GM12878 (cell line): ENCODE measurements around the gene LYPD4. TPM values are rescaled to one million over a fixed set of nuclear protein-coding genes. Genes with fewer than 3 reads are reported as not detected.
A peak's percentile ranks its signal among the peaks of the same experiment; 100 is the strongest.

Source experiments
- CBFB ChIP-seq: IDR thresholded peaks from 2 replicates; pipeline ENCODE4 v1.6.1; 2016; ENCODE audit warnings: antibody characterized with exemption, low read depth
- CHD1 ChIP-seq: IDR thresholded peaks from 2 replicates; pipeline ENCODE4 v1.6.1; 2012; ENCODE audit warnings: low read depth, low read length, improper control_type of control experiment
- EGR1 ChIP-seq, 2 experiments: IDR thresholded peaks; 1 replicate in 1 of 2; 2 replicates in 1 of 2; pipeline ENCODE4 v1.6.1; 2011 to 2012; ENCODE audit warnings: low read depth in 2 of 2, low read length in 2 of 2, borderline replicate concordance in 1 of 2, mild to moderate bottlenecking in 1 of 2, moderate library complexity in 1 of 2
- FOXM1 ChIP-seq: IDR thresholded peaks from 2 replicates; pipeline ENCODE4 v1.6.1; 2012; ENCODE audit warnings: low read depth, mild to moderate bottlenecking, inconsistent platforms, low read length, moderate library complexity
- HDAC2 ChIP-seq: fragments of 200-600 bp; sonication (generic); IDR thresholded peaks from 2 replicates; pipeline ENCODE4 v1.6.1; 2017
- HDAC6 ChIP-seq: fragments of 200-600 bp; sonication (generic); IDR thresholded peaks from one replicate; pipeline ENCODE4 v1.8.0; 2017; ENCODE audit warnings: antibody characterized with exemption; ENCODE audit not compliant: unreplicated experiment
- HDGF ChIP-seq: fragments of 450-650 bp; IDR thresholded peaks from 2 replicates; pipeline ENCODE4 v1.6.1; 2016; ENCODE audit warnings: antibody characterized with exemption
- KDM1A ChIP-seq: fragments of 200-600 bp; sonication (generic); IDR thresholded peaks from 2 replicates; pipeline ENCODE4 v1.6.1; 2016; ENCODE audit warnings: borderline replicate concordance
- NBN ChIP-seq: fragments of 450-650 bp; IDR thresholded peaks from 2 replicates; pipeline ENCODE4 v1.6.1; 2016
- NFYB ChIP-seq: IDR thresholded peaks from 2 replicates; pipeline ENCODE4 v1.6.1; 2011; ENCODE audit warnings: low read depth, mild to moderate bottlenecking, low read length, improper control_type of control experiment, moderate library complexity; ENCODE audit not compliant: insufficient read depth
- POLR2A ChIP-seq: IDR thresholded peaks from 2 replicates; pipeline ENCODE4 v1.6.1; 2011; ENCODE audit warnings: low read depth, mild to moderate bottlenecking, low read length
- POLR2AphosphoS2 ChIP-seq: IDR thresholded peaks from 2 replicates; pipeline ENCODE4 v1.6.1; 2011; ENCODE audit warnings: low read depth, mild to moderate bottlenecking, low read length, improper control_type of control experiment, moderate library complexity
- SREBF2 ChIP-seq: IDR thresholded peaks from 2 replicates; pipeline ENCODE4 v1.6.1; 2012; ENCODE audit warnings: mild to moderate bottlenecking, low read length
- SUPT20H ChIP-seq: IDR thresholded peaks from 2 replicates; pipeline ENCODE4 v1.6.1; 2011; ENCODE audit warnings: low read depth, mild to moderate bottlenecking, low read length, moderate library complexity, borderline replicate concordance; ENCODE audit not compliant: control insufficient read depth
- TARDBP ChIP-seq: IDR thresholded peaks from 2 replicates; pipeline ENCODE4 v1.6.1; 2016; ENCODE audit warnings: borderline replicate concordance
- TBL1XR1 ChIP-seq: IDR thresholded peaks from 2 replicates; pipeline ENCODE4 v1.6.1; 2012; ENCODE audit warnings: low read depth, low read length, improper control_type of control experiment
- YY1 ChIP-seq: IDR thresholded peaks from 2 replicates; pipeline ENCODE4 v1.6.1; 2011; ENCODE audit warnings: low read depth, mild to moderate bottlenecking, low read length
- polyA plus RNA-seq, 11 experiments: library from polyadenylated mRNA; depleted of rRNA in 4 of 11; unstranded in 6 of 11; stranded (reverse) in 5 of 11; fragments of >200 nt; fragmentation: Nextera tagmentation in 4 of 11; fragmentation: Illumina TruSeq in 1 of 11; extraction: Ambion mirVana in 4 of 11; extraction: Trizol in 1 of 11; gene quantifications; 1 replicate in 1 of 11; 2 replicates in 10 of 11; pipeline versions ENCODE4 v1.2.1 to v1.2.3, GENCODE V29; 2011 to 2016; ENCODE audit warnings: inconsistent platforms in 2 of 11, missing spikeins in 2 of 11, low read depth in 1 of 11
- total RNA-seq, 4 experiments: library from RNA; depleted of rRNA in 3 of 4; stranded (reverse); fragments of >200 nt in 3 of 4; fragmentation: Illumina TruSeq in 1 of 4; extraction: Trizol in 1 of 4; gene quantifications; 2 replicates each; pipeline versions ENCODE4 v1.2.1 to v1.2.3, GENCODE V29; 2013 to 2021
- TF ChIP-seq, protein P1 (sequence below): fragments of 450-650 bp; formaldehyde crosslinking; IDR thresholded peaks from 2 replicates; pipeline ENCODE4 v1.4.0; 2020; ENCODE audit warnings: mild to moderate bottlenecking, moderate library complexity
- TF ChIP-seq, protein P2 (sequence below): IDR thresholded peaks from 2 replicates; pipeline ENCODE4 v1.6.1; 2011; ENCODE audit warnings: borderline replicate concordance, low read depth, mild to moderate bottlenecking, moderate library complexity, low read length; ENCODE audit not compliant: insufficient read depth, poor library complexity, severe bottlenecking
- TF ChIP-seq, protein P3 (sequence below): fragments of 450-650 bp; IDR thresholded peaks from 2 replicates; pipeline ENCODE4 v1.6.1; 2017; ENCODE audit warnings: mild to moderate bottlenecking, moderate library complexity

Gene LYPD4
- total and polyA plus RNA-seq, 10 of the 15 experiments (the other 5 are each of a cell fraction or from before 2014, with no cell fraction given), result not detected

DNA sequence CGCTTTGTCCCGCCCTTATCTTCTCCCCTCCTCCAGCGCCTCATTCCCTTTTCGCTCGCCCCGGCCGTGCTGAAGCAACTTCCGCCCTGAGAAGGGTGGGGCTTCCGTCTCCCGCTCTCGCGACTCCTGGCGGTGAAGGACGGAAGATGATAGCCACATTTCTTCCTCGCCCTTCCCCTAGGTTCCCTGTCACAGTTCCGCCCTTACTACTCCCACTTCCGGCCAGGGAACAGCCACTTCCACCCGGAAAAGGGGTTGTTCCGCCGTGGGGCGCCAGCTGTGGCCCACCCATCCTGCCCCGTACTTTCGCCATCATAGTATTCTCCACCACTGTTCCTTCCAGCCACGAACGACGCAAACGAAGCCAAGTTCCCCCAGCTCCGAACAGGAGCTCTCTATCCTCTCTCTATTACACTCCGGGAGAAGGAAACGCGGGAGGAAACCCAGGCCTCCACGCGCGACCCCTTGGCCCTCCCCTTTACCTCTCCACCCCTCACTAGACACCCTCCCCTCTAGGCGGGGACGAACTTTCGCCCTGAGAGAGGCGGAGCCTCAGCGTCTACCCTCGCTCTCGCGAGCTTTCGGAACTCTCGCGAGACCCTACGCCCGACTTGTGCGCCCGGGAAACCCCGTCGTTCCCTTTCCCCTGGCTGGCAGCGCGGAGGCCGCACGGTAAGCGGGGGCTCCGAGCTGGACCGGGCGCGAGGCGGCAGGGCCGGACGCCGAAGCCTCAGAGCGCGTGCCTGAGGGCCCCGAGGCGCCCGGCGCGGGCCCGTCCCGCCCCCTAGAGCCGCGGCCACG, 15.3 kb upstream of the LYPD4 start, which contains the start of gene RPS19 (continued):
- TF ChIP-seq, protein P1, sequence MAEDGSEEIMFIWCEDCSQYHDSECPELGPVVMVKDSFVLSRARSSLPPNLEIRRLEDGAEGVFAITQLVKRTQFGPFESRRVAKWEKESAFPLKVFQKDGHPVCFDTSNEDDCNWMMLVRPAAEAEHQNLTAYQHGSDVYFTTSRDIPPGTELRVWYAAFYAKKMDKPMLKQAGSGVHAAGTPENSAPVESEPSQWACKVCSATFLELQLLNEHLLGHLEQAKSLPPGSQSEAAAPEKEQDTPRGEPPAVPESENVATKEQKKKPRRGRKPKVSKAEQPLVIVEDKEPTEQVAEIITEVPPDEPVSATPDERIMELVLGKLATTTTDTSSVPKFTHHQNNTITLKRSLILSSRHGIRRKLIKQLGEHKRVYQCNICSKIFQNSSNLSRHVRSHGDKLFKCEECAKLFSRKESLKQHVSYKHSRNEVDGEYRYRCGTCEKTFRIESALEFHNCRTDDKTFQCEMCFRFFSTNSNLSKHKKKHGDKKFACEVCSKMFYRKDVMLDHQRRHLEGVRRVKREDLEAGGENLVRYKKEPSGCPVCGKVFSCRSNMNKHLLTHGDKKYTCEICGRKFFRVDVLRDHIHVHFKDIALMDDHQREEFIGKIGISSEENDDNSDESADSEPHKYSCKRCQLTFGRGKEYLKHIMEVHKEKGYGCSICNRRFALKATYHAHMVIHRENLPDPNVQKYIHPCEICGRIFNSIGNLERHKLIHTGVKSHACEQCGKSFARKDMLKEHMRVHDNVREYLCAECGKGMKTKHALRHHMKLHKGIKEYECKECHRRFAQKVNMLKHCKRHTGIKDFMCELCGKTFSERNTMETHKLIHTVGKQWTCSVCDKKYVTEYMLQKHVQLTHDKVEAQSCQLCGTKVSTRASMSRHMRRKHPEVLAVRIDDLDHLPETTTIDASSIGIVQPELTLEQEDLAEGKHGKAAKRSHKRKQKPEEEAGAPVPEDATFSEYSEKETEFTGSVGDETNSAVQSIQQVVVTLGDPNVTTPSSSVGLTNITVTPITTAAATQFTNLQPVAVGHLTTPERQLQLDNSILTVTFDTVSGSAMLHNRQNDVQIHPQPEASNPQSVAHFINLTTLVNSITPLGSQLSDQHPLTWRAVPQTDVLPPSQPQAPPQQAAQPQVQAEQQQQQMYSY, result no peak
- TF ChIP-seq EGR1 (IDR thresholded peaks at IDR 0.05; ENCODE audit: borderline replicate concordance in 1 of 2, low read depth in 2 of 2, low read length in 2 of 2) (peak in 1 of 2 experiments; percentile 91; a peak in 2 of 3 replicates), HDGF (peak; percentile 97; the same call in 1 of the 2 replicates), YY1 (peak; percentile 85), SUPT20H (no peak), HDAC6 (no peak), NFYB (no peak), CBFB (peak; percentile 99), POLR2AphosphoS2 (peak; percentile 84), NBN (peak; percentile 100), POLR2A (peak; percentile 99), SREBF2 (no peak), HDAC2 (no peak), CHD1 (no peak; the same call in 1 of the 2 replicates), FOXM1 (peak; percentile 30; the same call in 1 of the 2 replicates), TARDBP (peak; percentile 92), TBL1XR1 (peak; percentile 46; the same call in 1 of the 2 replicates), KDM1A (no peak)
- TF ChIP-seq, protein P2, sequence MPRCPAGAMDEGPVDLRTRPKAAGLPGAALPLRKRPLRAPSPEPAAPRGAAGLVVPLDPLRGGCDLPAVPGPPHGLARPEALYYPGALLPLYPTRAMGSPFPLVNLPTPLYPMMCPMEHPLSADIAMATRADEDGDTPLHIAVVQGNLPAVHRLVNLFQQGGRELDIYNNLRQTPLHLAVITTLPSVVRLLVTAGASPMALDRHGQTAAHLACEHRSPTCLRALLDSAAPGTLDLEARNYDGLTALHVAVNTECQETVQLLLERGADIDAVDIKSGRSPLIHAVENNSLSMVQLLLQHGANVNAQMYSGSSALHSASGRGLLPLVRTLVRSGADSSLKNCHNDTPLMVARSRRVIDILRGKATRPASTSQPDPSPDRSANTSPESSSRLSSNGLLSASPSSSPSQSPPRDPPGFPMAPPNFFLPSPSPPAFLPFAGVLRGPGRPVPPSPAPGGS, result no peak
- TF ChIP-seq, protein P3, sequence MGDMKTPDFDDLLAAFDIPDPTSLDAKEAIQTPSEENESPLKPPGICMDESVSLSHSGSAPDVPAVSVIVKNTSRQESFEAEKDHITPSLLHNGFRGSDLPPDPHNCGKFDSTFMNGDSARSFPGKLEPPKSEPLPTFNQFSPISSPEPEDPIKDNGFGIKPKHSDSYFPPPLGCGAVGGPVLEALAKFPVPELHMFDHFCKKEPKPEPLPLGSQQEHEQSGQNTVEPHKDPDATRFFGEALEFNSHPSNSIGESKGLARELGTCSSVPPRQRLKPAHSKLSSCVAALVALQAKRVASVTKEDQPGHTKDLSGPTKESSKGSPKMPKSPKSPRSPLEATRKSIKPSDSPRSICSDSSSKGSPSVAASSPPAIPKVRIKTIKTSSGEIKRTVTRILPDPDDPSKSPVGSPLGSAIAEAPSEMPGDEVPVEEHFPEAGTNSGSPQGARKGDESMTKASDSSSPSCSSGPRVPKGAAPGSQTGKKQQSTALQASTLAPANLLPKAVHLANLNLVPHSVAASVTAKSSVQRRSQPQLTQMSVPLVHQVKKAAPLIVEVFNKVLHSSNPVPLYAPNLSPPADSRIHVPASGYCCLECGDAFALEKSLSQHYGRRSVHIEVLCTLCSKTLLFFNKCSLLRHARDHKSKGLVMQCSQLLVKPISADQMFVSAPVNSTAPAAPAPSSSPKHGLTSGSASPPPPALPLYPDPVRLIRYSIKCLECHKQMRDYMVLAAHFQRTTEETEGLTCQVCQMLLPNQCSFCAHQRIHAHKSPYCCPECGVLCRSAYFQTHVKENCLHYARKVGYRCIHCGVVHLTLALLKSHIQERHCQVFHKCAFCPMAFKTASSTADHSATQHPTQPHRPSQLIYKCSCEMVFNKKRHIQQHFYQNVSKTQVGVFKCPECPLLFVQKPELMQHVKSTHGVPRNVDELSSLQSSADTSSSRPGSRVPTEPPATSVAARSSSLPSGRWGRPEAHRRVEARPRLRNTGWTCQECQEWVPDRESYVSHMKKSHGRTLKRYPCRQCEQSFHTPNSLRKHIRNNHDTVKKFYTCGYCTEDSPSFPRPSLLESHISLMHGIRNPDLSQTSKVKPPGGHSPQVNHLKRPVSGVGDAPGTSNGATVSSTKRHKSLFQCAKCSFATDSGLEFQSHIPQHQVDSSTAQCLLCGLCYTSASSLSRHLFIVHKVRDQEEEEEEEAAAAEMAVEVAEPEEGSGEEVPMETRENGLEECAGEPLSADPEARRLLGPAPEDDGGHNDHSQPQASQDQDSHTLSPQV, result peak; percentile 79; the same call in 1 of the 2 replicates
